GM18505 (cell line): ENCODE data around the gene DHODH.
"Not testable (repeated sequence)": the region's sequence is repeated elsewhere in the genome, so short reads cannot be mapped to it uniquely, and the experiment has no call there.

Source experiments
- ATAC-seq: cut with Tn5 transposase; IDR thresholded peaks from one replicate; pipeline ENCODE4 v1.9.1; 2021; ENCODE audit not compliant: unreplicated experiment
- POLR2A ChIP-seq: IDR thresholded peaks from 4 replicates; pipeline ENCODE4 v1.6.1; 2011; ENCODE audit warnings: borderline replicate concordance; ENCODE audit not compliant: insufficient read depth, insufficient read length; ENCODE audit errors: extremely low read depth

The DHODH gene

DNA sequence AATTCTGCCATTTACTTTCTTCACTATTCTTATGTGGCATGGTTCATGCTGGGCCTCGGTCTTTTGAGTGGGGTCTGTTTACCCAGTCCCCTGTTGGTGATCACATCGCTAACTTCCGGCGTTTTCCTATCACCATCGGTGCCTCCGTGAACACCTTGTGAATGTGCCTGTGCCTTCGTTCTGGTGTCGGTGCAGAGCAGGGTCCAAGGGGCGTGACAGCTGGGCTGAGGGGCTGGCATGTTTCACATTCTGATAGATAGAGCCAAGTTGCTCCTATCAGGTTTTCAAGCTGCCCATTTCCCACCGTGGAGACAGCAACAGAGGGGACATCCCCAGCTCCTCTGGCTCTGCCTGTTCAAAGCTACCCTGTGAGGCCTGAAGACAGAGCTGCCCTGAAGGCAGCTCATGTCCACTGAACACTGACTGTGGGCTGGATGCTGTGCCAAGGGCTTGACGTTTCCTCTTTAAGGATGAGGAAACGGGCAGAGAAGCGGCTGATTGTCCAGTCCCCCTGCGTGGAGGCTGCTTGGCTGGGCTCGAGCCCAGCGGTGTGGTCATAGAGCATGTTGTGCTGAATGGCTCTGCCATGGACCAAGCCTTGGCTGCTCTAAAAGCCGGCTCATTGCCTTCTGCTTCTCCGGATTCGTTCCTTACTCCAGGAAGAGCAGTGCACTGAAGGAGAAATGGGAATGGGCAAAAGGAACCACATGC is 17.0 kb downstream of the DHODH start:
- no peak for ATAC-seq
- no peak for TF ChIP-seq POLR2A

DNA sequence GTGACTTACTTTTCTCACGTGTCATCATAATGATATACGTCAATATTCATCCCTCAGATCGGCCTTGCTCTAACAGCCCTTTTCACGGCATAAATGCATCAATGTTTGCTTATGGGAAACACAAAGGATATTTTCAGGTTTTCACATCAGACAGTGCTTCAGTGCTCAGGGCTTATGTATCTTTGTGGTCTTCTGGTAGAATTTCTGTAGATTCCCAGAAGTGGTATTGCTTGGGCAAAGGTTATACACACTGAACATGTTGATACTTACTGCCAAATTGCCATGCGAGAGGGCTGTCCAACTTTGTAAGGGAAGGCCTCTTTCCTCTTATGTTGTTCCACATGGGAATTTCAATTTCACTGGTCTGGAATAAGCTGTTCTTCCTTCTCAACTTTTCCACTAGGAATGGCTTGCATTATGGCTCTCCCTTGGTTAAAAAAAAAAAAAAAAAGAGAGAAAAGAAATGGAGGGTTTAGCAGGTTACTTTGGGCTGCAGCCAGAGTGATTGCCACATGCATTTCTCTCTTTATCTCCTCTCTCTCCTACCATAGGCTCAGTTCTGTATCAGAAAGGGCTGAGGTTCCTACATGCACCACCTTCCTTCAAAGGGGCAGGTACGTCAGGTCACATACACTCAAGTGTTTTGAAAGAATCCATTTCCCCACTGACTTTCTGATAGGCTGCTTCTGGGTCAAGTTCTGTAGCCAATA is 19.3 kb downstream of the DHODH start:
- no peak for ATAC-seq
- TF ChIP-seq POLR2A, result no peak

DNA sequence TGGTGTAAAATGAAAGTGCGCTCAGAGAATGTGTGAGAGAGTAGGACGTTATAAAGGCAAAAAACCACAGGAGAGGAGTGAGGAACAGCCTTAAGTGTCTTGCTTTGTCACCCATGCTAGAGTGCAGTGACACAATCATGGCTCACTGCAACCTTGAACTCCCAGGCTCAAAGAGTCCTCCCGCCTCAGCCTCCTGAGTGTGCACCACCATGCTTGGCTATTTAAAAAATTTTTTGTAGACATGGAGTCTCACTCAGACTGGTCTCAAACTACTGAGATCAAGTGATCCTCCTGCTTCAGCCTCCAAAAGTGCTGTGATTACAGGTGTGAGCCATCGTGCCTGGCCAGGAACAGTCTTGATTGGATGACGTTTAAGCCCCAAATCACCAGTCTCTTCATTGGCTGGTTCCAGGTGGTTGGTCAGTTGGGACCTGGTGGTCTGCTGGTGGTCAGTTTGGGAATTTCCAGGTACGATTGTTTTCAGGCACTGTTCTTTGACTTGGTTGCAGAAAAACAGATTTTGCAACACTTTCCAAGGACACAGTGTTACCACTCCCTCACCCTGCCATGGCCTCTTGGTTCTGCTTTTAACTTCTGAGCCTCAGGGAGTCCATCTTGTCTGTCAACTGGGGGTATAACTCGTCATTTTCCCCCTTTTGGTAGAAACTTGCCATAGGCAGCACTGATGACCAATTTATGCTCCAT is 21.2 kb downstream of the DHODH start:
- ATAC-seq, result no peak

DNA sequence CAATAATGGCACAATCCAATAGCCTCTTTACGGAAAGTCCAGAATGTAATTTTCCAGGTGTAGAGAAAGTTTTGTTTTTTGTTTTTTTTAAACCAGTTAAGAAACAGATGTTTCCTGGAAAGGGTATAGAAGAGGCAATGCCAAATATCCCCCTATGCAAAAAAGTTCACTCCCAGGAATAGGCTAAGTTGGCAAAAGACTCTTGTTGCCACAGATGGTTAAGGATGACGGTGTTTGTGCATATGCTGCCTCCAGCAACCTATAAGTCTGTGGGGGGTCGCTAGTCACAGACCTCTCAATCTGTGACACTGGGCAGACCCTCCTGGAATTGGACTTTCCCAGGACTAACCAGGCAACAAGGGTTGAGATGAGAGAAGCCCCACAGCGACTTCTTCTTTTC is 24.9 kb downstream of the DHODH start:
- no peak for TF ChIP-seq POLR2A
- no peak for ATAC-seq

More for the DNA sequence above, 21.2 kb downstream of the DHODH start:
- TF ChIP-seq POLR2A, result no peak

DNA sequence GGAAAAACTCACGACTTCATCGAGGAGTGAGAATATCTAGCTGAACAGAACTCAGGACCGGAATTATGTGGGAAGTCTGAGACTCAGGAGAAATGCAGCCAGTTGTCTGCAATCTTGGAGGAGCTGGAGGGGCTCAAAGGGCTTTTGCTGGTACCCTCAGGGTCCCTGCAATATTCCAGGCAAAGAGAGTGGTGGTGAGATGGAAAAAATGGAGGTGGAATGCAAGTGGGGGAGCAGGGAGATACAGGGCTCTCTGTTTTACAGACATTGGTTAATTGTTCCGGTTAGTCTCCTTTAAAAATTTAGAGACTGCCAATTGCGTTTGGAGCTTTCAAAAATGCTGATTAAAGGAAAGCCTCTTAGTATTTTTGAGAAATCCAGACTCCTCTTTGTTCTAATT is 27.6 kb downstream of the DHODH start:
- no peak for TF ChIP-seq POLR2A
- no peak for ATAC-seq

DNA sequence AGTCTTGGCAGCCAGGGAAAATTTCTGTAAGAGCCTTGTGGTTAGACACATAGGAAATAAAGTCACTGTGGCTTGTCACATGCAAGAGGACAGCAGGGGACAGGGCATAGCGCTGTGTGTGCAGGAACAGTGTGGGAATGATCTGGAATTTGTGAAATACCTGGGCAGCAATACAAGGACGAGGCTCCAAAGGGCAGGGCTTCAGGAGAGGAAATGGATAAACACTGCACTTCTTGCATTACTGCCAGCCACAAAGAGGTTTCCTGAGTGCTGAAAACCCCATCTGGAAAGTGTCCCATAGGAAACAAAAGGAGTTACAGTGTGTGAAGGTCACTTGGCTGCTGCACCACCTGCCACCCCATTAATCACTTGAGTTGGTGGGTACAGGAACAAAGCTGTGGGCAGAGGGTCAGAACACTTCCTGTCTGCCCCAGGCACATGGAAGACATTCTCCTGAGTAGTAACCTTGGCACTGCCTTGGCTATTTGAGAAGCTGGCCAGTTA is 33.7 kb downstream of the DHODH start:
- no peak for TF ChIP-seq POLR2A
- ATAC-seq, result no peak

DNA sequence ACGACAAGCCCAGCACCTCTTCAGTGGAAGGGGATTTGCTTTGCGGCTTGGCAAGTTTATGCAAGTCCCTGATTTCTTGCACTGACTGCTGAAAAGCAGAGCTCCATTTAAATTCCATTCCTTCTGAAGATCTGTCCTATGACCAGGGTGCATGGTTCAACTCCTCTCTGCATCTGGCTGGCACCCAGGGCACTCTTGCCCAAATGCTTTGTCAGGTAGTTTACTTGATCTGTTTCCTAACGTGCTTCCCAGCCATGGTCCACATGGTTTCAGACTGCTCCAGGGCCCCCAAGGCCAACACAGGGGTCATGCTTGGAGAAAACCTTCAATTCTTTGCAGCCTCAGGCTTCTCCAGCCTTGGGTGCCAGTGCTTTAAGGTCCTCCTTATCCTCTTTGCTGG is 34.5 kb downstream of the DHODH start:
- no peak for TF ChIP-seq POLR2A
- ATAC-seq, result no peak

DNA sequence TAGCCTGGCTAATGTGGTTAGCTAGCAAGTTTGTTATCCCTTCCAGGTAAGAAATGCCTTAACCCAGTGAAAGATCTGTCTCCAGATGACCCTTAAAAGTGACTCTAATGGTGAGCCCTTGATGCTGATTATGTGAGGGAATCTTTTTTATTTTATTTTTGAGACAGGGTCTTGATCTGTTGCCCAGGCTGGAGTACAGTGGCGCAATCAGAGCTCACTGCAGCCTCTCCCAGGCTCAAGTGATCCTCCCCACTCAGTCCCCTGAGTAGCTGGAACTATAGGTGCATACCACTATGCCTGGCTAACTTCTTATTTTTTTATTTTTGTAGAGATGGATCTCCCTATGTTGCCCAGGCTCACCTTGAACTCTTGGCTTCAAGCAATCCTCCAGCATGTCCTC is 35.0 kb downstream of the DHODH start:
- no peak for TF ChIP-seq POLR2A
- ATAC-seq, result no peak

DNA sequence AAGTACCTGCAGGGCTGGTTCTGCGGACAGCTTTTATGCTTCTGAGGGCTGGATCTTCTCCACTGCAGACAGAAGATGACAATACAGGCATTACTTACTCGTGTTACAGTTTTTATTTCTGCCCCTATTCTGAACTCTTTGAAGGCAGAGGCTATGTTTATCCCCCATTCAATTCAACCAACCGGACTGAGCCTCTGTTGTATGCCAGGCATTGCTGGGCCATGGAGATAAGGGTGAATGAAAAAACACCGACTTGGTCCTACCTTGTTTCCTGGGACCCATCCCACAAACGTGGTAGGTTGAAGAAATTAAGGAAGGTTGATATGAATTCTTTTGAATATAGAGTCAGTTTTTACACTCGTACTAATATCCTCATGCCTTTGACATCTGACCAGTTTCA is 35.8 kb downstream of the DHODH start:
- no peak for TF ChIP-seq POLR2A

DNA sequence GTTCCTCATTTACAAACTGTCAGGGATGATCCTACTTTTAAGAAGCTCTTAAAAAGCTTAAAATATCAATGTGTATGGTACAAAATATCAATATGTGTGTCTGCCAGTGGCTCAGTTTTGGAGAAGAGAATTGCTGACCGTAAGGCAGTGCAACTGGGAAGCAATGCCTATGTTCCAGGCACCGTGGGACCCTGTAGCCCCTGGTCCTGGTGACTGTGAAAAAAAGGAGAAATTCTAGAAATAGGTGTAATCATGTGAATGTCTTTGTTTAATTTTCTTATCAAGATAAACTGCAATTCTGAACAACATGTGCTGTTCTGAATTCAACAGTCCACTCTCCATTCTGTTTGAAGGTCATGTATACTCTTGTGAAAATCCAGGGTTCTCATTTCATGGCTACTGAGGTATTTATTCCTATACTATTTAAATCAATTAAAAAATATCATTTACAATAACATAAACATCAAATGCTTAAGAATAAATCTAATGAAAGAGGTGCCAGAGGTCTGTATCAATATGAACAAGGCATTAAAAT is 36.3 kb downstream of the DHODH start:
- no peak for TF ChIP-seq POLR2A
- ATAC-seq, result no peak

More for the DNA sequence above, 35.8 kb downstream of the DHODH start:
- no peak for ATAC-seq

DNA sequence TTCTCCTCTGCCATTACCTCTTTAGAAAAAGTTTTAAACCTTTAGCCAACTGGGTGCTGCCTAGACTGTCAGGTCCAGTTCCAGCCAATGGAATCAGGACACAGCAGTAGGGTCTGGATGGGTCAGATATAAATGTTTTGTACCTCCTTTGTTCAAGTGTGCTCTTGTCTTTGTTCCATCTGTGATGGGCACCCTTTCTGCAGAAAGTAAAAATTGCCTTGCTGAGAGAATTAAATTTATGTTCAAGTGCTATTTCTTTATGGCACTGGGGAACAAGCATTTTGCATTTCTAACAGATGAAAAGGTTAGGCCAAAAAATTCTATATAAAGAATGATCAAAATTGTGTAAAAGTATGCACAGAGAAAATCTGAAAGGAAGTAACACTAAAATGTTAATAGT is 40.6 kb downstream of the DHODH start:
- ATAC-seq, result no peak
- no peak for TF ChIP-seq POLR2A

DNA sequence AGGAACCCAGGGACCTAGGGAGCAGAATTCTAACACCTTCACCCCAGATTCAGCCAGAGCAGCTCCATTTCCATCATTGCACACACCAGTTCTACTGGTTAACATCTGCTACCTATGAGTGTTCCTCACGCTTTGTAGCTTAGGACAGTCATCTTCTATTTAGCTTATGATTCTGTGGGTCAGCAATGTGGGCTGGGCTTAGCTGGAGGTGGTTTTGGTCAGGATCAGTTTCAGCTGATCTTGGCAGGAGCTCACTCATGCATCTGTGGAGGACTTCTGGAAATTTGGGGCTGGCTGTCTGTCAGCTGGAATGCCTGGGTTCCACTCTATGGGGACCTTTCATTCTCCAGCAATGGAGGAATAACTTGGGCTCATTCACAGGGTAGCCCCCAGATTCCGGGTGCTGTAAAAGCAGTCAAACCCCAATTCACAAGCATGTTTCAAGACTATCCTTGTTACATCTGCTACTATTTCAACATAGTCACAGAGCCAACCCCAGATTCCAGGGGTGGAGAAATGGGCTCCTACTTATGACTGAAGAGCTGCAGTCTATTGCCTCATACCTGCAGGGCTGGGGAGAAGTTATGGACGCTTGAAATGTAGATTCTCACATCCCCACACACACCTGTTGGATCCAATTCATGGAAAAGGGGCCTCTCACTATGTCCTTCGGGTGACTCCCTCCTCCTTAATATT is 42.4 kb downstream of the DHODH start:
- TF ChIP-seq POLR2A, result no peak
- no peak for ATAC-seq

DNA sequence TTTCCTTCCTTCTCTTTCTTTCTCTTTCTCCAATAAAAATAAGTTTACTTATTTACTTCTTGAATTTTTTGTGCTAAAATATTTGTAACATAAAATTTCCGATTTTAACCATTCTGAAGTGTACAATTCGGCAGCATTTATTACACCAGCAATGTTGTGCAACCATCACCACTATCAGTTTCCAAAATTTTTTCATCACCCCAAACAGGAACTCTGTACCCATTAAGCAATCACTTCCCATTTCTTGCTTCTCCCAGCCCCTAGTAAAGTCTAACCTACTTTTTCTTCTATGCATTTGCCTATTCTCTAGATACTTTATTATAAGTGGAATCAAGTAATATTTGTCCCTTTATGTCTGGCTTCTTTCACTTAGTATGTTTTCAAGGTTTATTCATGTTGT is 43.3 kb downstream of the DHODH start:
- no peak for ATAC-seq
- no peak for TF ChIP-seq POLR2A

DNA sequence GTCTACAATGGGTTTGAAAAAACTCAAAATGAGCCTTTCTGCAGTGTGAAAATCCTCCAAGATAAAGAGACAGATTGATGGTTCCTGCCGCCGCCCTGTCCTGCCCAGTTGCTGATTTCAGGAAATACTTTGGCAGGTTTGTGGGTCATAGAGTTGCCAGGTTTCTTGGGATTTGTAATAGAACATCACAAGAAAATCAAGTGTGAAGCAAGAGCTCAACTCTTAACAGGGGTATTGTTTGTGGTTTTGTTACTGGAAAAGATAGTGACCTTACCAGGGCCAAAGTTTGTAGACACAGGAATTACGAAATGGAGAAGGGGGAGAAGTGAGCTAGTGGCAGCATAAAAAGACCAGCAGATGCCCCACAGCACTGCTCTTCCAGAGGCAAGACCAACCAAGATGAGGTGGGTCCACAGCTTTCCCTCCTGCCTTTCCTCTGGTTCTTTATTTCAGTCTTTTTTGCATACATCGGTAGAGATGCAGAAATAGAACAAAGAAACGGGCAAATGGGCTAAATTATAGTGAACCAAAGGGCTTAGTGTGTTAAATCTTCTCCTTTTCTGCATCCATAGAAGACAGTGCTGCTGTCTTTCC is 45.8 kb downstream of the DHODH start, which contains the start of gene HP:
Gene HP (plus strand): TSS at position 252 of the 594 bp plus-strand sequence. CDS start 148 bp downstream, at position 400.
- ATAC-seq, result not testable (repeated sequence)
